ENCODE data around the gene KRT81.
"Not testable (repeated sequence)": the region's sequence is repeated elsewhere in the genome, so short reads cannot be mapped to it uniquely, and the experiment has no call there.

KRT81 gene

DNA sequence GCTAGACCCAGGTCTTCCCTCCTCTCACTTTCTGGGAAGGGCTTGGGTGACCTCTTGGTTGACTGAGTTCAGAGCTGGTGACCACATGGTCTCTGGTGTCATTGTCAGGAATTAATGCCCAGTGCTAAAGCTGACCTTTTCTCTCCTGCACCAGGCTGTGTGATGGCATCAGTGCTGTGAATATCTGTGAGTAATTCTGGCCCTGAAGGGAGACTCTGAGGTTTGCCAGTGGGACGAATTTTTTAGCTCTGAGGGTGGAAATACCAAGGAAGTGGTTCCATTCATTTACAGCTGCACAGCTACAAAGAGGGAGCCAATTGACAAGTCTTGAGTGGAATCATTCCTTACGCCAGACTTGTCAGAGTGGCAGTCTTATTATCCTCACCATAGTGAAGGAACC, 23.1 kb downstream of the KRT81 start:
- no peak for DNase-seq

- no peak for DNase-seq
Measured at GRCh38 chr12:52267699-52268098, 23.6 kb downstream of the KRT81 start.

DNA sequence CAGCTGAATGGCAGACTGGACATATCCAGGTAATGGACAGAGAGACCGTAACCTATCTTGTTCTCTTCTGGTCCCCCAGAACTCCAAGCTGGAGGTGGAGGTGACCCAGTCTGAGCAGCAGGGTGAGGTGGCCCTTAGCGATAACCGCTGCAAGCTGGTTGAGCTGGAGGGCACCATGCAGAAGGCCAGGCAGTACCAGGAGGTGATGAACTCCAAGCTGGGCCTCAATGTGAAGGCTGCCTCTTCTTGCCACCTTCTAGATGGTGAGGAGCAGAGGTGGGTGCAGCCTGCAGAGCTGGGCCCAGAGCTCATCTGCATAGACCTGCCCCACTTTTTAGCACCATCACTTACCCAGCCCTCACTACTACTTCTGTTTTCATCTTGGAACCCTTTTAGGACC, 24.1 kb downstream of the KRT81 start:
- DNase-seq: no peak

- no peak for DNase-seq
Measured at GRCh38 chr12:52266514-52266913, 24.8 kb downstream of the KRT81 start.

DNA sequence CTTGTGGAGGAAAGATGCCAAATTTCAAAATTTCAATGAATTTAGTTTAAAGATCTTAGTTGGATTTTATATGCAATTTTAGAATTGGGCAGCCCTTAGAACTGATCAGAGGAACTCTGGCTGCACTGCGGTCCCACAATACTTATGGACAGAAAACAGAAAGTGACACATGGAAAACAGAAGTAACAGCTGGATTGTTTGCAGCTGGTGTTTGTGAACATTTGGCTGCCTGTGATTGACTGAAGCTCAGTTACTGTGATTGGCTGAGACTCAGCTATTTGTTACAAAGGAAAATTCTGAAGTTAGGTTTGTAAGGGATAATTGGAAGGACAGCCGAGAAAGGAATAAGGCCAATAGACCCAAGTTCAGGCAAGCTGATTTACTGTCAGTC, 26.9 kb downstream of the KRT81 start:
- DNase-seq: no peak

- no peak for DNase-seq
Measured at GRCh38 chr12:52263761-52264434, 27.4 kb downstream of the KRT81 start.

- no peak for DNase-seq
Measured at GRCh38 chr12:52262286-52262685, 29.0 kb downstream of the KRT81 start.

GRCh38 chr12:52261208-52261484, 30.2 kb downstream of the KRT81 start:
- no peak for DNase-seq

- no peak for DNase-seq
Measured at GRCh38 chr12:52260361-52261207, 30.8 kb downstream of the KRT81 start.

DNA sequence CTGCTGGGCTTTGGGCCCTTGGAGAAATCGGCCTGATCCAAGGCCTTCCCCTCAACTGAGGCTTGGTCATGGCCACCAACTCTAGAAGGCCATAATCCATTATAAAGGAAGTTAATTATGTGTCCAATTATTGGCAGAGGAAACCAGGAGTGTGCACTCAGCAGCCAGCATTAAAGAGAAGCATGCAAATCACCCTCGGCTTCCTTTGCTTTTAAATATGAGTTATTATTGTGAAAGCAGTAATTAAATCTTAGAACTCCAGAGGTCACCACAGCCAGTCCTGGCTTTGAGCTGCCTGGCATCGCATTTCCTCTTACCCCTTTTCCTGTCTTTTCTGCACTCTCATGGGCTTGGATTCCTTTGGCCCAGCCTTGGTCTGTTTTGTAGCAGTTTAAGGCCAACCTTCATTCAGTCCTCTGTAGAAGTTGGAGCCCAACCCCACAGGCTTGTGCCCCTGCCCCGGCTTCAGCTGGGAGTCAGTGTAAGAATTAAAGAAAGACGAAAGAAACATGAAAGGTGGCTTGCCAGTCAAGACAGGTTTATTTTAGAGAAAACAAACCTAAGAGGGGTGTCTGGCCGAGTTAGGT, 31.6 kb downstream of the KRT81 start:
- DNase-seq: no peak

DNA sequence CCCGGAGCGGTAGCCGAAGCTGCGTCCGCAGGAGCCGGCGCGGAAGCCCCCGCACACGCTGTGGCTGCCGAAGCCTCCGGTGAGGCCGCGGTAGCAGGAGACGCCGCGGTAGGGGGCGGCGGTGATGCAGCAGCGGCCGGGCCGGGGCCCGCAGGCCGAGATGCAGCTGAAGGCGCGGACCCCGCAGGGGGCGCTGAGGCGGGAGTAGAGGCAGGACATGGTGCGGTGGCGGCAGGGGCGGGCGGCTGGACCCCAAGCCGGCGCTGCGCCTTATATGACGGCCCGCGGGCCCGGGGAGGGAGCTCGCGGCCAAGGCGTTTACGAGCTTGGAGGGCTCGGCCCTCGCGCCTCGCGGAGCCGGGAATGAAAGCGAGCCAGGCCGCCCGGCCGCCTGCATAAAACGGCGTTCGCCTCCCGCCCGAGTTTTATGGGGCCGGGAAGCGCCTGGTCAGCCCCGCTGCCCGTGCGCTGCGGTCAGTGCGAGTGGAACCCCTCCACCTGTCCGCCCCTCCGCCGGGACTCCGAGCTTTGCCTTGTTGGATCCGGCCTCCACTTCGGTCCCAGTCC, 32.9 kb downstream of the KRT81 start:
- DNase-seq: no peak

- not testable (repeated sequence) for DNase-seq
Measured at GRCh38 chr12:52257922-52258321, 33.4 kb downstream of the KRT81 start.

- DNase-seq: no peak
Measured at GRCh38 chr12:52257074-52257551, 34.2 kb downstream of the KRT81 start.

DNA sequence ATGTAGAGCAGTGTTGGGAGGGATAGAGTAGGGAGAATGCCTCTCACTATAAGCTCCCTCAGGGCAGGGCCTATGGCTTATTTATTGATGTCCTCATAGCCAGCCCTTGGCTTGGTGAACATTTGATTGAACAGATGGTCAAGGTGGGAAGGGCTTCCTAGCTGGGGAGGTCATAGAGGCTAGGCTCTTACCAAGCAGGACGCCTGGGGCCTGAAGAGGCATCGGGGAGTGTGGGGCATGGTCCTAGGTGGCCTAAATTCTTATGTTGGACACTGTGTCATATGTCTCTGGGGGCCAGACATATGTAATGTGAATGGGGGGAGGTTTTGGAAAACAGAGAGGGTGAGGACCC, 34.8 kb downstream of the KRT81 start:
- no peak for DNase-seq

DNA sequence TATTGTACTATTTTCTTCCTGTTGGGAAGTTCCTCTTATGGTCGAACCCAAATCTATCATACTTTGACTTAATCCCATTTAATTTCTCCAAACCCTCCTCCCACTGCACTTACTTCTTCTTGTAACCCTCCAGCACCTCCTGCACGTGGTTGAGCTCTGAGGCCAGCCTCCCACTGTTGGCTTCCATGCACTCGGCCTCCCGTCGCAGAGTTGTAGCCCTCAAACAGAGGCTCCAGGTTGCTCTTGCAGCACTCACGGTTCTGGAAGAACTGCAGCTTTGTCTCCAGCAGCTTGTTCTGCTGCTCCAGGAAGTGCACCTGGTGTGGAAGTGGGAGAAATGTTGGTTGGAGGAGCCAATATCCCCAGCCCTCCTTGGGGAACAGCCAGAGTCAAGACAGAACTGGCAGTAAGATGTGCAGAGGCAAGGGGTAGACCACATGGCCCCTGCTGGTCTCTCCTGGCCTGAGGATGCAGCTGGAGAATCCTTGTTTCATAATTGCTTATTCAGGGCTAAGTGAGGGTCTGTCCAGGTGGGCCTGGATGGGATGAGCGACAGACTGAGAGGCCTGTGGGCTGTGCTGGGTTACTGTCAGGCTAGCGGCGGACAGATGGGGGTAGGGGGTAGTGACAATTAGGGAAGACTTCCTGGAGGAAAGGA, 35.3 kb downstream of the KRT81 start:
- no peak for DNase-seq

GRCh38 chr12:52254965-52255751, 36.2 kb downstream of the KRT81 start:
- DNase-seq: no peak

DNA sequence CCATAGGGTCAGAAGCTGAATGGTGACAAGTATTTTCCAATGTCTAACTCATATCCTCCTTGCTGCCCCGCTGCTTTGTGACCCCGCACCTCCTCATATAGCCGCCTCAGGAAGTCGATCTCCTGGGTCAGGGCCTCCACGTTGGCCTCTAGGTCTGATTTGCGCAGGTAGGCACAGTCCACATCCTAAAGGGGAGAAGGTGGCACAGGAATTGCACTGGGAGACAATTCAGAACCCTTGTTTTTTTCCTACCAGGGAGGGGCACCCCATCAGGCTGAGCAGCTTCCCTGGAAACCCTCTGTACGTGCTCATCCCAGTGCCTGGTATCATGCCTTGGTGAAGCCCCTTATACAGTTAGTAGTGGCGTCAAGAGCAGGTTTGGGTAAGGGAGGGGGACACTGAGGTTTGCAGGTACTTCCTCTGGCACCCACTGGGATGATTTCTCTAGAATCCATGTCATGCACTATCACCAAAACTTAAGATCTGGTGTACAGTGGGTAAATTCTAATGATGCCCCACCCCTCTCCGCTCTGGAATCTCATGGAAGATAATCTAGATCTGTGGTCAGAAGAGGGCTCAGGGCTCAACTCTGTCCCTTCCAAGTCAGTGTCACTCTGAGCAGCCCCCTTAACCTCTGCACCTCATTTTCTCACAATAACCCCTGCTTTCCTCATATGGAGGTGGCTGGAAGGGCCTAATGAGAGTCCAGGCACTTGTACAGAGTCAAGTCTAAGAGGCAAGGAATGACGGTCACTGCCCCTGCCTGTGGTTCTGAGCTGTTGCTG, 37.0 kb downstream of the KRT81 start:
- no peak for DNase-seq

DNA sequence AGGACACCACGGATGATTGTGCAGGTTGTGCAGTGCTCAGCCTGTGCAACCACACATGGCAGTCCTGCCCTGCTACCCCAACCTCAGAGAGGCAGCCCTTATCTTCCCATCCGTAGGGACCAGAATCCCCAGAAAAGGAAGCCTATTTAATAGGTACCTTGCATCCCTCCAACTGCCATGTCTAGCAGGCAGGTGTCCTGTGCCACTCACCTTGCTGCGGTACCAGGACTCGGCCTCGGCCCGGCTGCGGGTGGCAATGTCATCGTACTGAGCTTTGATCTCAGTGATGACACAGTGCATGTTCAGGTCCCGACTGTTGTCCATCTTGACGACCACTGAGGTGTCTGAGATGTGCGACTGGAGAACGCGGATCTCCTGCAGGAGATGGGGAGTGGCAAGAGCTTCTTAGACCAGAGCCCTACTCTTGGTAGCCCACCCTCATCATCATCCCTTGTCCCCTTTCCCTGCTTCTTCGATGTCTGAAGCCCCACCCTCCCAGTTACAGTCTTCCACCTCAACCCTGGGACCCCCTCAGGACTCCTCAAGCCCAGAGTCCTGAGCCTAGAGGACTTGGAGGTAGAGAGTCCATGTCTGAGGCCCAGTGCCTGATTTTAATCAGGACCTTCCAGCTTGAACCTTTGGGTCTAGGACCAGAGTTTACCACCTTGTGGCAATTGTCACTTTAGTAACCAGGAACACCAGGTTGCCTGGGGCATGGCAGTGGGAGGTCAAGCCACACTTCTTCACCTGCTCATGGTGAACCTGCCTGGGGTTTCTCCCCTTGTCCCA, 37.7 kb downstream of the KRT81 start:
- no peak for DNase-seq

DNA sequence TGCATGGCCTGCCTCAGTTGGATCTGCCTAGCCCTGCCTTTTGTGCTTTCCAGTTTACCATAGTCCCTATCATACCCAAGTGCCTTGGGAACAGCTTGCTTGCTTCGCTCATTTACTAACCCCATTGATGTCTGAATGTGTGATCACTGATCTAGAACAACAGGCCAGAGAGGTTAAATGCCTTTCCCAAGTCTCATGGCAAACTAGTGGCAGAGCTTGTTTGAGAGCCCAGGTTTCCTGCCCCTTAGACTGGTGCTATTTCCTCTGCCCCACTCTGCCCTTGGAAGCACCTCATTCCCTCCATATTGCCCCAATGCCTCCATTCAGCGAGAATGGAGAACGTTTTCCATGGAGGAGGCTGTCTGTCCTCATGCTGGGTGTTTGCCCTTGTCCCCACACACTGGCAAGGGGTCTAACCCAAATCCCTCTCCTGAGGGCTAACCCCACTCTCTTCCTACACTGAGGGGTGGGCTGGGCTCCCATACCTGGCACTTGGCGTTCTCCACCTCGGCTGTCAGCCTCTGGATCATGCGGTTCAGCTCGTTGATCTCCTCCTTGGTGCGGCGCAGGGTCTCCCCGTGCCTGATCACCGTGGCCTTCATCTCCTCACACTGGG, 38.5 kb downstream of the KRT81 start:
- no peak for DNase-seq

GRCh38 chr12:52252175-52252615, 39.1 kb downstream of the KRT81 start:
- not testable (repeated sequence) for DNase-seq
